ENCODE measurements around the gene C15orf39.
"Not testable (repeated sequence)": the region's sequence is repeated elsewhere in the genome, so short reads cannot be mapped to it uniquely, and the experiment has no call there.

Gene C15orf39

DNA sequence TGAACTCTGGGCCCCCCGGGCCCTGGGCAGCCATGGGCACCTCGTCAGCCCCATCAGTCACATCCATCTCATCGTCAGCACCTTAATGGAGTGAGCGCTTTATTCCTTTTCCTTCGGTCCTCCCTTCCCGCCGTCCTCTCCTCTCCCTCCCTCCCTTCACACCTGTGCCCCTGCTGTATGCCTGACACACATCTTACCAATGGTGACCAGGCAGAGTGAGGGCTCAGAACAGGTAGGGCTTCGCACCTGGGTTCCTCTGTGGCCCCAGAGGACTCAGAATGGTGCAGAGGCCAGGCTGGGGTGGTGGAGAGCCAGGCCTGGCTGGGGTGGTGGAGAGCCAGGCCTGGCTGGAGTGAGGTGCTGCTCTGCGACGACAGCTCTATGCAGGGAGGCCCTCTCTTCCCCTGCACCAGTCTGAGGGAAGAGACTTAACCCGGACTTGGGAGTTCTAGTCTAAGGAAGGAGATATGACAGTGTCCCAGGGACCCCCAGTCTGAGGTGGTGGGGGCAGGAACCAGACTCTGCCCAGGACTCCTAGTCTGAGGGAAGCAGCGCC lies 11.6 kb downstream of the C15orf39 start:
- no peak for DNase-seq

GRCh38 chr15:75213768-75214221 lies 12.1 kb downstream of the C15orf39 start:
- DNase-seq: no peak

DNA sequence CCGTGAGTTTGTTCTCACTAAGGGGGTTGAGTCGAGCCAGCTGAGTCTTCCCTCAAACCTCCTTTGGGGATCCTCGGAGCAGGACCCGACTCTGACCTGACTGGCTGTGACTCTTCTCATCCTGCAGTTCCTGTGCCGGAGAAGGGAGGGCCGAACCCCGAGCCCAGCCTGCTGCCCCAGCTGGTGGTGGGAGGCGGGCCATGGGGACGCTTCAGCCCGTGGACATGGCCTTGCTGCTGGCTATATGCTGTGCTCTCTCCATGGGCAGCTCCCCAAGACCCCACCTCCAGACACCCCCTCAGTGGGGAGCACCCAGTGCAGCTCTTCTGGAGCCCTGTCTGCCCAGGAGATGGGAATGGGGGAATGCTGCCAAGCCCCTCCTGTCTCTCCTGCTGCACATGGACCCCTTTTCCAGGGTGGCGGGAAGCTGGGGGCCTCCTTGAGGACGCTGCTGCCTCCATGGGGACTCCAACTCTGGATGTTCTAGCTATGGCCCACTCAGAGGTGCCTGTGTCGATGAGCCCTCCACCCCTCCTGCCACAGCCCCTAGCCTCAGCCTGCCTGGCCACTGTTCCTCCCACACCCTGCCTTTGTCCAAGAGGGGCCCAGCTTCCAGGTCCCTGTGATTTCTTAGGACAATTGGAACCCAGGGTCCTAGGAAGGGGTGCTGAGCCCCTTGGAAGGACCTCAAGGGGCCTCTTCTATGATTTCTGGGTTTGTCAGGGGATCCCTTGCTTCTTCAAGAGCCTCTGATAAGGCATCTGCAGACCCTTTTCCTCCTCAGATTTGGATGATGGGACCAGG lies 12.8 kb downstream of the C15orf39 start:
- DNase-seq: no peak

DNA sequence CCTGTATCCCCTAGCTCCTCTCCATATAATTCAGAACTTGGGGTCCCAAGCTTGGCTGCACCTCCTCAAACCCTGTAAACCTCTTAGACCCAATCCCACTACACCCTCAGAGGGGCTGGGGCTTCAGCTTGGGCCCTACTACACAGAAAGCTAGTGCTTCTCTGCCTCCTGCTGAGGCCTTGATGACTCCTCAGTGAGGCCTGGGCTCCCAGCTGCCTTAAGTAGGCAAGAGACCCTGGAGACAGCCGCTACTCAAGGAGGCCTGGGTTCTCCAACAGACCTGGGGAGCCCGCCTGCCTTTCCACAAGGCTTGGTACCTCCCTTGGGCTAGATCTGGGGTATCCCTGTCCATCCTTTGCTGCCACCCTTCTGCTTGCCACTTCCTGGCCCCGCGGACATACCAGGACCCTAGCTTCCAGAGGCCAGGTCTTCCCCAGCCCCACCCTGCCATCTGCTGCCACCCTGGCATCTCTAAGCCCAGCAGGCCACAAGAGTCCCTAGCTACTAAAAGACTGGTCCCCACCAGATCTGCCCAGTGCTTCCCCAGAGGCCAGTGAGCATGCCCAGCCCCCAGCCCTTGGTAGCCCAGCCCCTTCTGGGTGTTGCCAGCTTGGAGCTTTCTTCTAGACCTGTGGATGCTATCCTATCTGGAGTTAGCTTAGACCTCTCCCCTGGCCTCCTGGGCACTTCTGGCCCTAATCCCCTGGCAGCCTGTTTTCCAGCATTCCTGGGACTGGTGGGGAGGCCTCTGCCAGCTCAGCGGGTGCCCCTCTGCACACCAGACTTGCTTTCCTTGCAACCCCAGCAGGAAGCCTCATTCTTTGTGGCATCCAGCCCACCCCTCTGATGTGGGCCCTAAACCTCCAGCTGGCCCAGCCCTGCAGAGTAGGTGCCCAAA lies 13.7 kb downstream of the C15orf39 start:
- no peak for DNase-seq

DNA sequence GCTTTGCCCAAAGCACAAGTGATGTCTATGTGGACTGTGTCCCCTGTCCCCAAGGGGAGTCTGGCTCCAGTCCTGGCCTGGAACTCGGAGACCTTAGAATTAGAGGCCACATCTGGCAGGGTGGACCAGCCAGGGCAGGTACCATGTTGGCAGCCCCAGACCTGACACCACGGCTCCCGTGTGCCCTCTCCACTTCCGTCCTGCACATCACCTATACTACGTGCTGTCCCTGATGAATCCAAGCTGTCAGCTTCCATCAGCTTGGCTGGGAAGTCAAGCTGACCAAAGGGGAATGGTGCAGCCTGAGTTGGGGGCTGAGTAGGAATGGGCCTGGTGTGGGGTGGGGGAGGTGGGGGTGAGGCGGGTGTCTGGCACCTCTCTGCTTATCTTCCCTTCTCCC lies 15.3 kb downstream of the C15orf39 start:
- DNase-seq: no peak

- DNase-seq: not testable (repeated sequence)
Measured at GRCh38 chr15:75217574-75217973, 15.9 kb downstream of the C15orf39 start.

- not testable (repeated sequence) for DNase-seq
Measured at GRCh38 chr15:75219507-75219929, 17.8 kb downstream of the C15orf39 start.

DNA sequence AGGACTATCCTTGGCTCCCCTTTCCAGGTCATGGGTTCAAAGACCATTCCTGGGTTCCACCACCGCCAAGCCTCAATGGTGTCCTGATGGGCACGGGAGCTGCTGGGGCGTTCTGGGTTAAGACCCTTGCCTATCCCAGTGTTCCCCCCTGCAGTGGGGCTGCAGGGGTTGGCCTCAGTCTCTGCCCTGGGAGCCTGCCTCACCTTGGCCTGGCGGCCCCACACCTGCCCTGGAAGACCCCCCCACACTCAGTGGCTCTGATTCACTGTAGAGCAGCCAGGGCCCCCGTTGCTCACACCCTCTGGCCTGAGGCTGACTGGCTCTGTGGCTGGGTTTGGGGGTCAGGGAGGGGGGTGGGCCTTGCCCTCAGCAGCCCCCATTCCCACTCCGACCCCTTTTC lies 22.0 kb downstream of the C15orf39 start:
- no peak for DNase-seq

GRCh38 chr15:75224281-75224680 lies 22.6 kb downstream of the C15orf39 start:
- DNase-seq: no peak

DNA sequence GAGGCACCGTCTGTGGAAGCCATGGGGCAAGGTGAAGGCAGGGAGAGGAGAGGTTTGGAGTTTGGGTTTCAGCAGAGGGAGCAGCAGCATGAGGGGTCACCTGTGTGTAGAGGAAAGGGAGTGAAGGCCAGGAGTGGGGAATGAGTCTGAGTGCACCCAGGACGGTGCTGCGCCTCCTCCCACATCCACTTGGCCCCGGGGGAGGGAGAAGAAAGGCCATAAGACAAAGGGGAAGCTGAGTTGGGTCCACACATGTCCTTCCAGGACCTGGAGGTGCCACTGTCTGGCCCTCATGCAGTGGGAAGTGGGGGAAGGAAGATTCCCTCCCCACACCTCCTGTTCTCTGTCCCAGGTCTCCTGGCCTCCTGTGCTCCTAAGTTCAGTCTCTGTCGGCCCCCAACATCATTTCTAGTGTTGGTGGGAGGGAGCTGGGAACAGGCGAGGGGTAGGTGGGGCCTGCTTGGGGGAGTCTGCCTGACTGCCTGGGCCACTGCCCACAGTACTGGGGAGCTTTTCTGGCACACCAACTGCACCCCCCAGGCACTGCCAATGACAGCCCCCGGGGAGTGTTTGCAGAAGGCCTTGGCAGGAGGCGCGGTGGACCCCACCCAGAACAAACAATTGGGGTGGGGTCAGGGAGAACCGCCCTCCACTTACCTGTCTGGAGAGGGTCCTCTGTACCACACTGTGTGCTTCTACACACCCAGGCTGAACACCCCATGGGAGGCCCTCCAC lies 23.6 kb downstream of the C15orf39 start:
- DNase-seq: not testable (repeated sequence)

- no peak for DNase-seq
Measured at GRCh38 chr15:75225951-75226732, 24.5 kb downstream of the C15orf39 start.

DNA sequence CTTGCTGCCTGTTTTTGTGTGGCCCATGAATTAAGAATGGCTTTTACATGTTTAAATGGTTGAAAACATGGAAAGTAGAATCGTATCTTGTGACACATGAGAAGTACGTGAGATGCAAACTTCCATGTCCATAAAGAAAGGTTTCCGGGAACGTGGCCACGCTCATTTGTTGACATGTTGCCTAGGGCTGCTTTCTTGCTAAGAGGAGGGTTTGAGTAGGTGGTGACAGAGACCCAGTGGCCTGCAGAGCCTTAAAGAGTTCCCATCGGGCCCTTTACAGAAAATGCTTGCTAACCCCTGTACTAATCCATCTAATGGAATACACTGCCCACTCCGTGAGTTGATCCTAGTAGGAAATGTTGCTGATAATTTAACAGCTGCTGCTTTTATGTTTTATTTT lies 25.4 kb downstream of the C15orf39 start:
- not testable (repeated sequence) for DNase-seq

GRCh38 chr15:75227663-75228280 lies 26.1 kb downstream of the C15orf39 start:
- DNase-seq: no peak

DNA sequence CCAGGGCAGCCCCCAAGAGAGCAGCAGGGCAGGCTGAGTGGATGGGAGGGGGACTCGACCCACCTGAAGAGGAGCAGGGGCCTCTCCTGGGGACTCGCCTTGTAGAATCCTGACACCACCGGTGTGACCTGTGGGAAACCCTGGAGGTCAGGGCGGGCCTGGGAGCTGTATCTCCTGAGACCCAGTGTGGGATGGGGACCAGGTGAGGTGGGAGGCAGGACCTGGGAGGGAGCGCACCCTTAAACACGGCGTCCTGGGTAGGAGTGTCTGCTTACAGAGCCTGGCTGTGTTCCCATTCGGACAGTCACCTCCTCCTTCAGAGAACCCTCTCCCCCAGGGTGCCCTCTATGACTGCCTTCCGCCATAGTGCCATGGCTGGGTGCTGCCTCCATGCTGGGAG lies 27.1 kb downstream of the C15orf39 start:
- no peak for DNase-seq

- DNase-seq: no peak
Measured at GRCh38 chr15:75229191-75230015, 27.7 kb downstream of the C15orf39 start.

DNA sequence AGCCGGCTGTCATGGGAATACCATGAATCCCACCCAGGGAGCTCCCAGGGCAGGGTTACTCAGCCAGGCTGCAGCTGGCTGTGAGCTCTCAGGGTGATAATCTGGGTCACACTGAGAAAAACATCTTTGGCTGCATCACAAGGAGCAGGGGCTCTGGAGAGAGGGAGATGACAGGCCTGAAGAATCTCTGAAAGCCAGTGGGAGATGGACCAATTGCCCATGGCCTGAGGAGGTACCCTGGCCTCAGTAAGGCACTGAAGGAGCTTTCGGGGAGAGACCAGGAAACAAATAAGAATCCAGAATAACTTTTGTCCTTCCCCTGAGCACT lies 28.3 kb downstream of the C15orf39 start:
- no peak for DNase-seq

DNA sequence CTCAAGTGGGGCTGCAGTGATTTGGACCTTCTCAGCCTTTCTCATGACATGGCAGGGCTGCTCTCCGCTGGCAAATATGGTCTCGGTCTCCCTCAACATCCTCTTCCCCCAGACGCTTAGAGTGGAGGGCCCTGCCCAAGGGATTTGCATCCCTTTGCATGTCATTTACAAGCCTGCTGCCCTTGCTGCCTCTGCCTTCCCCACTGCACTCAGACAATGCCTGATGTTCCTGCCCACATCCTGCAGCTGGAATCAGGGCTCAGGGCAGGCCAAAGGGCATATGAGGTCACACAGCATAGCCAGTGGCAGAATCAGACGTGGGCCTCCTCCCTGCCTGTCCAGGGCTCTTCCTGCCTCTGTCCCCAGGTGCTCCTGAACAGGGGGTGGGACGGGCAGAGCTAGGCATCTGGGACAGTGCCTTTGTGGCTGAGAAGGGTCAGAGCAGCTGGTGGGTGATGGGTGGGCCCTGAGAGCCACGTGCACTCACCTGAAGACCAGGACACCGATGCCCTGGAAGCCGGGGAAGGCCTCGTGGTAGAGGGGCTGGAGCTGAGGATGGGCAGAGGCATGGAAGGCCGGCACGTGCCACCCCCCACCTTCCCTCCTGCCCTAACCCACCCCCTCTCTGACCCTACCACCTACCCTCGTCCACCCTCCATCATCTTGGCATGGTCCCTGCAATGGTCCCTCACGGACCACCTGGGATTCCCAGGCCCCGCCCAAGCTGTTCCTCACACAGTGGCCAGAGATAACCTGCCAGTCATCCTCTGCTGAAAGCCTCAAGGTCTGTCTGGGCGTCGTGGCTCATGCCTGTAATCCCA lies 29.1 kb downstream of the C15orf39 start:
- DNase-seq: peak; percentile 30

- DNase-seq: no peak
Measured at GRCh38 chr15:75231836-75232235, 30.2 kb downstream of the C15orf39 start.

DNA sequence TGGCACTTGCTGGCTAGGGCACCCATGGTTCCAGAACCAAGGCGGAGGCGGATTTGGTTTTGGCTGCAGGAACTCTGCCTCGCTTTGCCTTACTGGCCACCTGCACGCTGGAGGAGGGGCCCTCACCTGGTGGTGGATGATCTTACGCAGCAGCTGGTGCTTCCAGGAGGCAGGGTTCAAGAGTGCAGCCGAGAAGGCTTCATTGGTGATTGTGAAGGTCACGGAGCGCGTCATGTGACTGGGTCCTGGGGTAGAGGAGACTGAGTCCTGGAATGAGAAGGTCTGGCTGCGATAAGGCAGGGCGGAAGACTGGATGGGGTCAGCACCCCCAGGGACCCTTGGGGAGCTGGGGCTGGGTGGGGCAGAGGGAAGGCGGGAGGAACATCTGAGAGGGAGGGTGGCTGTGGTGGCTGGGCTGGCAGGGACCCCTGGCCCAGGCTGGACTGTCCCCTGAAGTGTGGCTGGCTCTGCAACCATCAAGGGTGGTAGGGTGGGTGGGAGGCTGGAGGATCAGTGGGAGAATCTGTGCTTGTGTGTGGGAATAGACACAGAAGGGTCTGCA lies 30.7 kb downstream of the C15orf39 start:
- no peak for DNase-seq

Data from right forelimb (tissue), 1 donor.